HG02885 (cell line): Measurements from ENCODE around the gene CNDP1.
A peak's percentile ranks its signal among the peaks of the same experiment; 100 is the strongest.

ENCODE experiments used
- ATAC-seq: cut with Tn5 transposase; IDR thresholded peaks from one replicate; pipeline ENCODE4 v1.9.1; 2021; ENCODE audit warnings: mild to moderate bottlenecking; ENCODE audit not compliant: unreplicated experiment, poor library complexity

CNDP1 gene

GRCh38 chr18:74611765-74612164, 77.5 kb downstream of the CNDP1 start:
- ATAC-seq = no peak

GRCh38 chr18:74613381-74613780, 79.1 kb downstream of the CNDP1 start:
- ATAC-seq = peak; percentile 61

GRCh38 chr18:74616494-74616893, 82.2 kb downstream of the CNDP1 start:
- no peak for ATAC-seq

GRCh38 chr18:74617486-74617885, 83.2 kb downstream of the CNDP1 start:
- no peak for ATAC-seq

- no peak for ATAC-seq
Measured at GRCh38 chr18:74622072-74622471, 87.8 kb downstream of the CNDP1 start.

GRCh38 chr18:74623047-74623816, 88.9 kb downstream of the CNDP1 start:
- no peak for ATAC-seq

- ATAC-seq = no peak
Measured at GRCh38 chr18:74624466-74624865, 90.2 kb downstream of the CNDP1 start.

- ATAC-seq = no peak
Measured at GRCh38 chr18:74625157-74625556, 90.9 kb downstream of the CNDP1 start.

- no peak for ATAC-seq
Measured at GRCh38 chr18:74626049-74626874, 92.0 kb downstream of the CNDP1 start.

- no peak for ATAC-seq
Measured at GRCh38 chr18:74630804-74631203, 96.5 kb downstream of the CNDP1 start.

- no peak for ATAC-seq
Measured at GRCh38 chr18:74631212-74631611, 96.9 kb downstream of the CNDP1 start.

GRCh38 chr18:74631623-74632350, 97.5 kb downstream of the CNDP1 start:
- ATAC-seq = no peak

- ATAC-seq = no peak
Measured at GRCh38 chr18:74632351-74632679, 98.0 kb downstream of the CNDP1 start.

- no peak for ATAC-seq
Measured at GRCh38 chr18:74632856-74633255, 98.6 kb downstream of the CNDP1 start.

GRCh38 chr18:74633652-74634352, 99.5 kb downstream of the CNDP1 start:
- no peak for ATAC-seq

- no peak for ATAC-seq
Measured at GRCh38 chr18:74635224-74635975, 101.1 kb downstream of the CNDP1 start.
